Pancreas (tissue), 10 donors: Measurements from ENCODE around the gene RAB19. TPM values are rescaled to one million over a fixed set of nuclear protein-coding genes. Genes with fewer than 3 reads are reported as not detected.

Experiments used
- ATAC-seq, 4 donors: fragments of 200-7000 bp; cut with Tn5 transposase; one replicate each; pipeline versions ENCODE4 v1.8.0 to v1.9.1; 2020; ENCODE audit warnings: mild to moderate bottlenecking in 4 of 4, moderate library complexity in 4 of 4
- DNase-seq, 6 donors: peaks; one replicate each; pipeline ENCODE4 v3.0.0-alpha.2; 2020
- FAIRE-seq: peaks from 2 replicates; lab custom pipeline; 2012; peaks lifted over from hg19 to GRCh38; lab: Jason Lieb, UNC
- H3K27ac ChIP-seq, 4 donors: fragments of 200-600 bp; sonication (generic); 1 replicate in 3 of 4; 2 replicates in 1 of 4; pipeline versions ENCODE4 v1.5.0 to v1.8.0; 2020
- H3K27me3 ChIP-seq, 4 donors: fragments of 200-600 bp; one replicate each; pipeline ENCODE4 v1.8.0; 2021
- H3K36me3 ChIP-seq, 3 donors: fragments of 200-600 bp; sonication (generic) in 1 of 3; one replicate each; pipeline versions ENCODE4 v1.5.0 to v1.8.0; 2020 to 2021
- H3K4me1 ChIP-seq, 3 donors: fragments of 200-600 bp; one replicate each; pipeline ENCODE4 v1.8.0; 2021
- H3K4me3 ChIP-seq, 4 donors: fragments of 200-600 bp; sonication (generic) in 2 of 4; one replicate each; pipeline versions ENCODE4 v1.5.0 to v1.8.0; 2020 to 2021
- H3K9me3 ChIP-seq, 4 donors: fragments of 200-600 bp; one replicate each; pipeline ENCODE4 v1.8.0; 2021
- WGBS, 2 donors: extraction: QIAGEN DNeasy Blood & Tissue Kit; methylation state at CpG; one replicate each; pipeline ENCODE4 v1.1.7; 2013; 5-methylcytosine and 5-hydroxymethylcytosine counted together
- intact Hi-C, 3 donors: fragments of 100-400 bp; cut with DNase I; formaldehyde crosslinking; loops; one replicate each; pipeline versions ENCODE4 v1.11.1 to v1.14.2; 2022
- polyA plus RNA-seq, 2 donors: library from polyadenylated mRNA; stranded (reverse); fragments of 200-250 nt; gene quantifications; one replicate each; pipeline ENCODE4 v1.2.3, GENCODE V29; 2013
- total RNA-seq, 6 donors: library from RNA; stranded (reverse); fragmentation: NEBNext Ultra II Directional in 4 of 6; extraction: Animal tissue kit (Norgen Biotek cat#: 25700) in 4 of 6; gene quantifications; one replicate each; pipeline versions ENCODE4 v1.2.1 to v1.2.4, GENCODE V29; 2021 to 2023
- TF ChIP-seq, protein P1 (sequence below), 4 donors: fragments of 200-600 bp; sonication (generic) in 3 of 4; IDR thresholded peaks; one replicate each; pipeline versions ENCODE4 v1.5.0 to v1.8.0; 2021; ENCODE audit warnings: antibody characterized with exemption in 4 of 4
- donor health status: healthy with polysubstance abuse.
- donor health status: DM: no; HTN: no; CAD: no; lungs with moderate emphysema.
- donor health status: DM: no; HTN: no; CAD: no.
- donor health status: control.
- donor health status: control.
- donor health status: Bipolar disorder and iron deficiency.
- donor health status: DM: yes; HTN: yes; CAD: no.
- donor health status: DM: no; HTN: no; CAD: no.
- donor health status: DM: no; HTN: no; CAD: no.
- donor health status: DM: yes; HTN: yes; CAD: no.

RAB19 gene, protein sequence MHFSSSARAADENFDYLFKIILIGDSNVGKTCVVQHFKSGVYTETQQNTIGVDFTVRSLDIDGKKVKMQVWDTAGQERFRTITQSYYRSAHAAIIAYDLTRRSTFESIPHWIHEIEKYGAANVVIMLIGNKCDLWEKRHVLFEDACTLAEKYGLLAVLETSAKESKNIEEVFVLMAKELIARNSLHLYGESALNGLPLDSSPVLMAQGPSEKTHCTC
- total RNA-seq (10 to 100 TPM in 1 of 6 donors, 1 to 10 TPM in 5; 4.6 to 10.7 (median 6.8) TPM), polyA plus RNA-seq (1 to 10 TPM; 1.5 to 1.8 TPM)

DNA sequence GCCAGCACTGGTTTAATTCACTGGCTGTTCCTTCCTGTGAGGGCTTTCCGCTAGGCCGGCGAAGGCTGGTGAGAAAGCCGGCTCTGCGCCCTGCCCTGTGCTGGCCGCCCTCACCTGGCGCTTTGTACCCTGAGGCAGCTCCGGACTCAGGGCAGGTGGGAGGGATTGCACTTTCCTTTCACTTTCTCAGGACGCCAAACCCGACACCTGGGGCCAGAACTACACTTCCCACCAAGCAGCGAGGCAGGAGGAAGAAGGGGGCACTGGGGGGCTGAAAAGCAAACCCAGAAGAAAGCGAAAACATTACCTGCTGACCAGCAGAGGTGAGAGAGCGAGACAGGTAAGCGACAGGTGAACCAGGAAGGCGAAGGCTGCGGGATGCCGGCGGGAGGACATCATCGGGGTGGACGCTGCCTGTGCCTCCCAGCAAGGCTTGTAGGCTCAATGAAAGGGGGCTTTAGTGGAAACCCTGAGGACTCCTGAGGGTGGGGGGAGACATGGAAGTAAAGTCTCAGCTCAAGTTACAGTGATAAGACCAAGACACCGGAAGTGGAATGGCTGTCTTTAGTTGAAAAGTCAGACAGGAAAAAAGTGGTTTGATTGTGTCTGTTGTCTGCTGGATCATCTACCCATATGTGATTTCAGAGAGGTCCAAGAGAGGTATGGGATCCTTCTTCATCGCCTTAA, at the start of gene RAB19:
RAB19 (plus strand) TSS at position 181 of the 687 bp plus-strand sequence. CDS start 3,589 bp downstream, outside the sequence.
- intact Hi-C loops: no loop called here
- DNase-seq (peak; percentile 73 to 88 (median 77)), FAIRE-seq (no peak), ATAC-seq (peak; percentile 96 to 98 (median 96))
- TF ChIP-seq, protein P1, sequence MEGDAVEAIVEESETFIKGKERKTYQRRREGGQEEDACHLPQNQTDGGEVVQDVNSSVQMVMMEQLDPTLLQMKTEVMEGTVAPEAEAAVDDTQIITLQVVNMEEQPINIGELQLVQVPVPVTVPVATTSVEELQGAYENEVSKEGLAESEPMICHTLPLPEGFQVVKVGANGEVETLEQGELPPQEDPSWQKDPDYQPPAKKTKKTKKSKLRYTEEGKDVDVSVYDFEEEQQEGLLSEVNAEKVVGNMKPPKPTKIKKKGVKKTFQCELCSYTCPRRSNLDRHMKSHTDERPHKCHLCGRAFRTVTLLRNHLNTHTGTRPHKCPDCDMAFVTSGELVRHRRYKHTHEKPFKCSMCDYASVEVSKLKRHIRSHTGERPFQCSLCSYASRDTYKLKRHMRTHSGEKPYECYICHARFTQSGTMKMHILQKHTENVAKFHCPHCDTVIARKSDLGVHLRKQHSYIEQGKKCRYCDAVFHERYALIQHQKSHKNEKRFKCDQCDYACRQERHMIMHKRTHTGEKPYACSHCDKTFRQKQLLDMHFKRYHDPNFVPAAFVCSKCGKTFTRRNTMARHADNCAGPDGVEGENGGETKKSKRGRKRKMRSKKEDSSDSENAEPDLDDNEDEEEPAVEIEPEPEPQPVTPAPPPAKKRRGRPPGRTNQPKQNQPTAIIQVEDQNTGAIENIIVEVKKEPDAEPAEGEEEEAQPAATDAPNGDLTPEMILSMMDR (IDR thresholded peaks at IDR 0.05): no peak
- peak within 1 kb of the TSS; percentile 30 to 58 (median 40) for H3K4me3 ChIP-seq
- H3K36me3 ChIP-seq: no peaks in the 10 kb centered on the region
- WGBS, 2 donors: 3% methylated on average over 21 to 22 of the region's 22 CpGs
- H3K4me1 ChIP-seq: peaks cover 0 to 10% (median 0%) of the 10 kb centered on the region in 3 donors
- H3K27ac ChIP-seq: peak within 1 kb of the TSS; percentile 23 to 74 (median 54)
- no peaks in the 10 kb centered on the region for H3K9me3 ChIP-seq
- H3K27me3 ChIP-seq: no peaks in the 10 kb centered on the region

DNA sequence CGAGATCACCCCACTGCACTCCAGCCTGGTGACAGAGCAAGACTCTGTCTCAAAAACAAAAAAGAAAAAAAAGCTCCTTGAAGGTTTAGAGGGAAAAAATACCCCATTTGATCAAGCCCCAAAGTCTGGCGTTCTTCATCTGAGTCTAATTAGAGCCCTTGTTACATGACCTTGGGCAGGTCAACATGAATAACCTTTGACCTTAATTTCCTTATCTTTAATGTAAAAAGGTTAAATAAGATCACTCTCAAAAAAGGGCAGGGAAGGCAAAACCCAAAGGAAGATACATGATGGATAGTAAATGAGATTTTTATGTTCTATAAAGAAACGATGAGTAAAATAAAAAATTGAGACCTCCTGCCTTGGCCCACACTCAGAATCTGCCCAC, 45.8 kb upstream of the RAB19 start:
- Histone ChIP-seq H3K4me3 (no peak overlapping the region), H3K9me3 (no peaks in the 10 kb centered on the region), H3K4me1 (no peaks in the 10 kb centered on the region), H3K27me3 (no peaks in the 10 kb centered on the region), H3K27ac (no peak overlapping the region), H3K36me3 (peaks cover 0 to 12% (median 0%) of the 10 kb centered on the region in 3 donors)
- 88% methylated on average over 3 of the region's 3 CpGs for WGBS, 2 donors
- intact Hi-C loops: no loop called here
- no peak for FAIRE-seq
- TF ChIP-seq, protein P1 (IDR thresholded peaks at IDR 0.05): no peak
- DNase-seq: no peak
- ATAC-seq: no peak

DNA sequence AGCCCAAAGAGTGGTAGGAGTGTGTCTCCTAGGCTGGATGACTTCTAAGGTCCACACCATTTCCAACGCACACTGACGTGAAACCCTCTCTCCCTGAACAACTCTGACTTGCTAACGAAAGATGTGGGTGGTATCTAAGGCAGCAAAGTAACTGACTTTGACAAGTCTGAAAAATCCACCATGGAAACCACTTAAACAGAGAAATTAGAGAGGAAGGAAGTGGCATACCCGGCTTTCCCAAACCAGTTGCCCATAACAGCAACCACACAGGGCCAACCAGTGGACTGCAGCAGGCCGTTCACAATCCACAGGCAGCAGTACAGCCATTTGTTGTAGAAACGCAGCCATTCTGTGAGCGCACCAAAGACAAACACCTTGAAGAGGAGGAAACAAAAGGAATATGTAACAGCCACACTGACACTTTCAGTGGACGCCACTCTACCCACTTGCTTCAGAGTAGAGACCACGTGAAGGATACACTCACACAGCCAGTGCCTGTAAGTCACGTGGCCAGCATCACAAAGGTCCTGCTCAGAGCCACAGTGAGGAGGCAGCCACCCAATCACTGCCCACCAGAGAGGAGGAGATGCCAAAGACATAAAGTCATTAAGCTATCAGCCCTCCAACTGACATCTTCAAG, 45.3 kb upstream of the RAB19 start:
- DNase-seq: no peak
- ATAC-seq: peak in 3 of 4 donors; percentile 32 to 38 (median 35)
- TF ChIP-seq, protein P1 (IDR thresholded peaks at IDR 0.05): no peak
- no peak for FAIRE-seq
- Histone ChIP-seq H3K4me1 (no peaks in the 10 kb centered on the region), H3K36me3 (peaks cover 0 to 7% (median 0%) of the 10 kb centered on the region in 3 donors), H3K9me3 (no peaks in the 10 kb centered on the region), H3K27ac (no peak overlapping the region), H3K27me3 (no peaks in the 10 kb centered on the region), H3K4me3 (no peak overlapping the region)
- intact Hi-C loops: no loop called here
- WGBS, 2 donors: 88 to 92% methylated on average over 10 of the region's 10 CpGs

DNA sequence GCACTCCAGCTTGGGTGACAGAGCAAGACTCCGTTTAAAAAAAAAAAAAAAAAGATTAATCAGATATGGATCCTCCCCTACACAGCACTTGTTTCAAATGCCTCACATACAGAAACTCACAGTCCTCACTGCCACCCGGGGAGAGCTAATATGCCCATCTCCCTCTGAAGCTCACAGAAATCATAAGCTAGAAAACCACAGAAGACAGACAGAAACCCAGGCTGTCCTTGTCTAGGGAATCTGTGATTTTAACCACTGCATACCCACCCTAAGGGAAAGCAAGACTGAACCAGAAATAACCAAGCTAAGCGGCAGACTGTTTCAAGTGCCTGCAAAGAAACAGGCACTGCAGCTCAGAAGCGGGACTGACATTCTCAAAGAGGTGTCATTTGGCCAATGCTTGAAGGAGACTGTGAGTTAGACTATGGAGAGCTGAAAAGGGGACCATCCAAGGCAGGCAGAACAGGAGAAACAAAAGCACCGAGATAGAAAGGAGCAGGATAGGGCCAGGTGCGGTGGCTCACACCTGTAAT, 43.1 kb upstream of the RAB19 start:
- no peak for ATAC-seq
- H3K9me3 ChIP-seq: no peaks in the 10 kb centered on the region
- WGBS, 2 donors: 89 to 93% methylated on average over 6 of the region's 6 CpGs
- H3K27ac ChIP-seq: no peak overlapping the region
- no peaks in the 10 kb centered on the region for H3K4me1 ChIP-seq
- H3K4me3 ChIP-seq: no peak overlapping the region
- H3K36me3 ChIP-seq: peaks cover 0 to 7% (median 0%) of the 10 kb centered on the region in 3 donors
- TF ChIP-seq, protein P1 (IDR thresholded peaks at IDR 0.05): no peak
- intact Hi-C loops: no loop called here
- FAIRE-seq: no peak
- DNase-seq: no peak
- H3K27me3 ChIP-seq: no peaks in the 10 kb centered on the region
